Suprapubic skin (tissue), 4 donors: ENCODE measurements around the gene FXYD4. TPM values are rescaled to one million over a fixed set of nuclear protein-coding genes. Genes with fewer than 3 reads are reported as not detected.

ENCODE experiments used
- DNase-seq, 2 donors: peaks; one replicate each; pipeline ENCODE4 v3.0.0-alpha.2; 2019; ENCODE audit warnings: low spot score in 2 of 2
- H3K27ac ChIP-seq: fragments of 200-600 bp; sonication (generic); one replicate; pipeline ENCODE4 v1.5.1; 2019
- H3K27me3 ChIP-seq: fragments of 200-600 bp; sonication (generic); one replicate; pipeline ENCODE4 v1.5.1; 2019
- H3K36me3 ChIP-seq: fragments of 200-600 bp; sonication (generic); one replicate; pipeline ENCODE4 v1.5.1; 2019
- H3K4me1 ChIP-seq: fragments of 200-600 bp; sonication (generic); one replicate; pipeline ENCODE4 v1.5.1; 2019
- H3K4me3 ChIP-seq: fragments of 200-600 bp; sonication (generic); one replicate; pipeline ENCODE4 v1.5.1; 2019; ENCODE audit warnings: mild to moderate bottlenecking
- H3K9me3 ChIP-seq: fragments of 200-600 bp; sonication (generic); one replicate; pipeline ENCODE4 v1.5.1; 2019
- EP300 ChIP-seq: sonication (generic); formaldehyde crosslinking; IDR thresholded peaks from one replicate; pipeline ENCODE4 v1.6.1; 2017; ENCODE audit warnings: antibody characterized with exemption
- POLR2A ChIP-seq, 2 donors: fragments of 450-650 bp; IDR thresholded peaks; one replicate each; pipeline ENCODE4 v1.6.1; 2017; ENCODE audit warnings: antibody characterized with exemption in 2 of 2, mild to moderate bottlenecking in 2 of 2, moderate library complexity in 2 of 2
- POLR2AphosphoS5 ChIP-seq, 3 donors: sonication (generic); formaldehyde crosslinking; IDR thresholded peaks; one replicate each; pipeline ENCODE4 v1.6.1; 2017; ENCODE audit warnings: antibody characterized with exemption in 3 of 3
- WGBS: methylation state at CpG from one replicate; pipeline ENCODE4 v1.1.5; 2018; 5-methylcytosine and 5-hydroxymethylcytosine counted together
- total RNA-seq, 4 donors: library from RNA; depleted of rRNA; stranded (reverse); fragments of >200 nt; gene quantifications; one replicate each; pipeline ENCODE4 v1.1.0, GENCODE V29; 2016
- TF ChIP-seq, protein P1 (sequence below), 2 donors: fragments of 200-600 bp in 1 of 2; fragments of 450-650 bp in 1 of 2; sonication (generic) in 1 of 2; IDR thresholded peaks; one replicate each; pipeline ENCODE4 v1.5.1; 2016 to 2019; ENCODE audit warnings: antibody characterized with exemption in 2 of 2, mild to moderate bottlenecking in 1 of 2, moderate library complexity in 1 of 2

Gene FXYD4
- total RNA-seq, 4 donors from 2014 or later = not detected

- Histone ChIP-seq H3K36me3 (peaks cover 50% of the 10 kb centered on the region), H3K4me3 (peak overlapping the region; percentile 61), H3K27ac (peak overlapping the region; percentile 97), H3K27me3 (no peaks in the 10 kb centered on the region), H3K9me3 (no peaks in the 10 kb centered on the region), H3K4me1 (peaks cover 79% of the 10 kb centered on the region)
- peak in 1 of 2 donors; percentile 77 for DNase-seq
- WGBS = 13% methylated on average over 7 of the region's 18 CpGs
- TF ChIP-seq POLR2A (IDR thresholded peaks at IDR 0.05) = no peak
- TF ChIP-seq, protein P1, sequence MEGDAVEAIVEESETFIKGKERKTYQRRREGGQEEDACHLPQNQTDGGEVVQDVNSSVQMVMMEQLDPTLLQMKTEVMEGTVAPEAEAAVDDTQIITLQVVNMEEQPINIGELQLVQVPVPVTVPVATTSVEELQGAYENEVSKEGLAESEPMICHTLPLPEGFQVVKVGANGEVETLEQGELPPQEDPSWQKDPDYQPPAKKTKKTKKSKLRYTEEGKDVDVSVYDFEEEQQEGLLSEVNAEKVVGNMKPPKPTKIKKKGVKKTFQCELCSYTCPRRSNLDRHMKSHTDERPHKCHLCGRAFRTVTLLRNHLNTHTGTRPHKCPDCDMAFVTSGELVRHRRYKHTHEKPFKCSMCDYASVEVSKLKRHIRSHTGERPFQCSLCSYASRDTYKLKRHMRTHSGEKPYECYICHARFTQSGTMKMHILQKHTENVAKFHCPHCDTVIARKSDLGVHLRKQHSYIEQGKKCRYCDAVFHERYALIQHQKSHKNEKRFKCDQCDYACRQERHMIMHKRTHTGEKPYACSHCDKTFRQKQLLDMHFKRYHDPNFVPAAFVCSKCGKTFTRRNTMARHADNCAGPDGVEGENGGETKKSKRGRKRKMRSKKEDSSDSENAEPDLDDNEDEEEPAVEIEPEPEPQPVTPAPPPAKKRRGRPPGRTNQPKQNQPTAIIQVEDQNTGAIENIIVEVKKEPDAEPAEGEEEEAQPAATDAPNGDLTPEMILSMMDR (IDR thresholded peaks at IDR 0.05) = no peak
- TF ChIP-seq POLR2AphosphoS5 (IDR thresholded peaks at IDR 0.05) = no peak
Measured at GRCh38 chr10:43395571-43396060, 24.2 kb downstream of the FXYD4 start.

DNA sequence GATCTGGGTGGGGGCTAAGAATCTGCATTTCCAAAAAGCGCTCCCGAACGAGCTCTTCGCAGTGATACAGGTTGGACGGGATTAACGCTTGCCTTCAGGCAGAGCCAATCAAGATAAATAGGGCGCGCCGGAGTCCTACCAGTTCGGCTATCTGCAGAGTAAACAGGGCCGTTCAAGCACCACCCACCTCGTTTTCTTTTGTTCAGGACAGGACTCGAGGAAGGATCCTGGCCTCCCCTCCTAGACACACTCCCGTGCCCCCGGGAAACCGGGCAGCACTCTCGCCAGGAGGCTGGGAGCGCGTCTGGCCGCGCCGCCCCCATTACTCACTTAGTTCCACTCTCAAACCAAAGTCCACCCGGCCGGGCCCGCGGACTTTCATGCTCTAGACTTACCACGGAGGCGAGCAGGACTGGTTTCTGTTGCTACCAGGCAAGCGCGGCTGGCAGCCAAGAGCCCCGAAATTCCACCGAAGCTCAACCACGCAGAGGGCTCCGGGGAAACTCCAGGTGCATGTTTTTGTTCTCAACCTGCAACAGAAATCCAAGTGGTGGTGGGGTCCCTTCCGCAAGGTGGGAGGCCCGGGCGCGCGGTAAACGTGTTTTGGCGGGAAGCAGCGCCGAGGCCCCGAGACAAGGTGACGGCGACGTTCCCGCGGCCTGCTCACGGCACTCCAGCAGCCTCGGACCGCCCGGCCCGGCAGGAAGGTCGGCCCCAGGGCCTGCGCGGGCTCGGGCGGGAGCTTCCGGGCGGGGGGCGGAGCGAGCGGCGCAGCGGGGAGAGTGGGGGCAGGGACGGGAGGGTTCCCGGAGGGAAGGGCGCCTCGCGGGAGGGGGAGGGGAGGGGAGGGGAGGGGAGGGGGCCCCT lies 24.9 kb downstream of the FXYD4 start:
- H3K4me1 ChIP-seq = peaks cover 78% of the 10 kb centered on the region
- peak; percentile 86 to 87 for DNase-seq
- TF ChIP-seq POLR2AphosphoS5 (IDR thresholded peaks at IDR 0.05) (peak in 1 of 3 donors; percentile 18), EP300 (no peak)
- TF ChIP-seq, protein P1 (IDR thresholded peaks at IDR 0.05) = no peak

GRCh38 chr10:43396928-43397624 lies 25.6 kb downstream of the FXYD4 start:
- peaks cover 80% of the 10 kb centered on the region for H3K4me1 ChIP-seq
- H3K4me3 ChIP-seq = peak overlapping the region; percentile 61
- no peaks in the 10 kb centered on the region for H3K27me3 ChIP-seq
- WGBS = 0% methylated on average over 27 of the region's 70 CpGs
- H3K9me3 ChIP-seq = no peaks in the 10 kb centered on the region
- DNase-seq = peak; percentile 96
- peak overlapping the region; percentile 97 for H3K27ac ChIP-seq
- H3K36me3 ChIP-seq = peaks cover 35% of the 10 kb centered on the region
- TF ChIP-seq, protein P1 (IDR thresholded peaks at IDR 0.05) = no peak
- TF ChIP-seq POLR2AphosphoS5 (IDR thresholded peaks at IDR 0.05) (peak; percentile 36 to 90 (median 83)), POLR2A (IDR thresholded peaks at IDR 0.05) (peak in 1 of 2 donors; percentile 86), EP300 (no peak)

More for the DNA sequence above, 24.9 kb downstream of the FXYD4 start:
- H3K27ac ChIP-seq = peak overlapping the region; percentile 97
- H3K9me3 ChIP-seq = no peaks in the 10 kb centered on the region
- H3K36me3 ChIP-seq = peaks cover 43% of the 10 kb centered on the region
- H3K4me3 ChIP-seq = peak overlapping the region; percentile 61
- no peaks in the 10 kb centered on the region for H3K27me3 ChIP-seq
- WGBS = 2% methylated on average over 31 of the region's 71 CpGs

- TF ChIP-seq POLR2AphosphoS5 (IDR thresholded peaks at IDR 0.05) (no peak), EP300 (no peak), POLR2A (IDR thresholded peaks at IDR 0.05) (no peak)
- TF ChIP-seq, protein P1 (IDR thresholded peaks at IDR 0.05) = no peak
- Histone ChIP-seq H3K4me3 (no peak overlapping the region), H3K4me1 (peaks cover 84% of the 10 kb centered on the region), H3K36me3 (peaks cover 16% of the 10 kb centered on the region), H3K9me3 (no peaks in the 10 kb centered on the region), H3K27ac (peak overlapping the region; percentile 29), H3K27me3 (no peaks in the 10 kb centered on the region)
- WGBS = 51% methylated on average over 2 of the region's 2 CpGs
- DNase-seq = no peak
Measured at GRCh38 chr10:43398939-43399319, 27.5 kb downstream of the FXYD4 start.
